MM.1S (cell line): ENCODE results near the gene PIGQ.

Source experiments
- DNase-seq: peaks from one replicate; pipeline ENCODE4 v3.0.0-alpha.2; 2015
- H2AFZ ChIP-seq: fragments of 300-600 bp; sonication (generic); 2 replicates; pipeline ENCODE4 v1.6.0; 2016; ENCODE audit warnings: antibody characterized with exemption, low read length
- H3F3A ChIP-seq: fragments of 300-600 bp; sonication (generic); 2 replicates; pipeline ENCODE4 v1.6.1; 2016; ENCODE audit warnings: mild to moderate bottlenecking, antibody characterized with exemption, low read length, moderate library complexity, mixed read lengths; ENCODE audit not compliant: insufficient read depth
- H3K27ac ChIP-seq: fragments of 300-600 bp; sonication (generic); 2 replicates; pipeline ENCODE4 v1.5.1; 2016; ENCODE audit warnings: mild to moderate bottlenecking, low read length
- H3K27me3 ChIP-seq: fragments of 300-600 bp; sonication (generic); replicated peaks from 2 replicates; pipeline ENCODE4 v1.6.0; 2016; ENCODE audit warnings: low read length; ENCODE audit not compliant: insufficient read depth
- H3K36me3 ChIP-seq: fragments of 300-600 bp; sonication (generic); replicated peaks from 2 replicates; pipeline ENCODE4 v1.6.1; 2016; ENCODE audit warnings: mild to moderate bottlenecking, low read length, mixed read lengths; ENCODE audit not compliant: insufficient read depth
- H3K4me1 ChIP-seq: fragments of 300-600 bp; sonication (generic); 2 replicates; pipeline ENCODE4 v1.6.1; 2016; ENCODE audit warnings: low read length, mixed read lengths
- H3K4me2 ChIP-seq: fragments of 300-600 bp; sonication (generic); 2 replicates; pipeline ENCODE4 v1.6.0; 2016; ENCODE audit warnings: low read depth, low read length
- H3K4me3 ChIP-seq: fragments of 300-600 bp; sonication (generic); 2 replicates; pipeline ENCODE4 v1.5.1; 2016; ENCODE audit warnings: low read length, mixed read lengths
- H3K79me2 ChIP-seq: fragments of 300-600 bp; sonication (generic); 2 replicates; pipeline ENCODE4 v1.6.1; 2016; ENCODE audit warnings: mixed run types, low read length, mixed read lengths
- H3K9ac ChIP-seq: fragments of 300-600 bp; sonication (generic); 2 replicates; pipeline ENCODE4 v1.6.1; 2016; ENCODE audit warnings: low read length, mixed read lengths
- H3K9me2 ChIP-seq: fragments of 300-600 bp; sonication (generic); replicated peaks from 2 replicates; pipeline ENCODE4 v1.6.1; 2016; ENCODE audit warnings: mild to moderate bottlenecking, low read length, mixed read lengths; ENCODE audit not compliant: insufficient read depth
- H3K9me3 ChIP-seq: fragments of 300-600 bp; sonication (generic); replicated peaks from 2 replicates; pipeline ENCODE4 v1.6.1; 2016; ENCODE audit warnings: mild to moderate bottlenecking, low read length, mixed read lengths; ENCODE audit not compliant: insufficient read depth
- H4K20me1 ChIP-seq: fragments of 300-600 bp; sonication (generic); 2 replicates; pipeline ENCODE4 v1.6.1; 2016; ENCODE audit warnings: mild to moderate bottlenecking, low read length, moderate library complexity, mixed read lengths; ENCODE audit not compliant: insufficient read depth
- CTCF ChIP-seq: fragments of 300-600 bp; sonication (generic); IDR thresholded peaks from 2 replicates; pipeline ENCODE4 v1.5.1; 2016; ENCODE audit warnings: antibody characterized with exemption, low read length, mixed read lengths
- EZH2 ChIP-seq: fragments of 300-600 bp; sonication (generic); optimal IDR thresholded peaks from 2 replicates; pipeline ENCODE3; 2017; ENCODE audit warnings: low read depth, mild to moderate bottlenecking, antibody characterized with exemption, low read length, mixed read lengths
- EZH2phosphoT487 ChIP-seq: fragments of 300-600 bp; sonication (generic); IDR thresholded peaks from 2 replicates; pipeline ENCODE4 v1.6.1; 2018; ENCODE audit warnings: antibody characterized with exemption, low read length

PIGQ gene

GRCh38 chr16:619476-620100 lies 49.8 kb downstream of the PIGQ start:
- Histone ChIP-seq H3K9me2 (no peaks in the 10 kb centered on the region), H3K27me3 (no peaks in the 10 kb centered on the region), H3K36me3 (no peaks in the 10 kb centered on the region), H3K27ac (no peak overlapping the region), H3F3A (no peaks in the 10 kb centered on the region), H3K79me2 (0 out of 2 replicates have a peak, but pooled peaks cover 7% of the 10 kb centered on the region), H4K20me1 (no peaks in the 10 kb centered on the region), H3K4me2 (no peak overlapping the region), H2AFZ (no peak overlapping the region), H3K9ac (no peak overlapping the region), H3K4me3 (no peak overlapping the region), H3K9me3 (no peaks in the 10 kb centered on the region), H3K4me1 (no peaks in the 10 kb centered on the region)
- no peak for DNase-seq
- no peak for TF ChIP-seq EZH2
- TF ChIP-seq CTCF: no peak
- no peak for TF ChIP-seq EZH2phosphoT487

- Histone ChIP-seq H3K4me1 (no peaks in the 10 kb centered on the region), H3K36me3 (no peaks in the 10 kb centered on the region), H3F3A (no peaks in the 10 kb centered on the region), H3K9me2 (no peaks in the 10 kb centered on the region), H3K4me3 (no peak overlapping the region), H3K27ac (no peak overlapping the region), H3K4me2 (no peak overlapping the region), H3K27me3 (no peaks in the 10 kb centered on the region), H3K79me2 (0 out of 2 replicates have a peak, but pooled peaks cover 3% of the 10 kb centered on the region), H4K20me1 (no peaks in the 10 kb centered on the region), H3K9ac (no peak overlapping the region), H3K9me3 (no peaks in the 10 kb centered on the region), H2AFZ (no peak overlapping the region)
- no peak for TF ChIP-seq EZH2phosphoT487
- no peak for TF ChIP-seq CTCF
- no peak for TF ChIP-seq EZH2
- no peak for DNase-seq
Observed at GRCh38 chr16:620700-621525, 51.1 kb downstream of the PIGQ start.

GRCh38 chr16:621526-622105 lies 51.8 kb downstream of the PIGQ start:
- Histone ChIP-seq H3K79me2 (0 out of 2 replicates have a peak, but pooled peaks cover 3% of the 10 kb centered on the region), H3K4me2 (no peak overlapping the region), H3K9me3 (no peaks in the 10 kb centered on the region), H3K27ac (no peak overlapping the region), H3K4me3 (no peak overlapping the region), H3K36me3 (no peaks in the 10 kb centered on the region), H3K4me1 (no peaks in the 10 kb centered on the region), H2AFZ (no peak overlapping the region), H3K9me2 (no peaks in the 10 kb centered on the region), H3F3A (no peaks in the 10 kb centered on the region), H4K20me1 (no peaks in the 10 kb centered on the region), H3K27me3 (no peaks in the 10 kb centered on the region), H3K9ac (no peak overlapping the region)
- no peak for DNase-seq
- no peak for TF ChIP-seq CTCF
- TF ChIP-seq EZH2: no peak
- TF ChIP-seq EZH2phosphoT487: no peak
